ENCODE data around the gene LBR.

Gene LBR

DNA sequence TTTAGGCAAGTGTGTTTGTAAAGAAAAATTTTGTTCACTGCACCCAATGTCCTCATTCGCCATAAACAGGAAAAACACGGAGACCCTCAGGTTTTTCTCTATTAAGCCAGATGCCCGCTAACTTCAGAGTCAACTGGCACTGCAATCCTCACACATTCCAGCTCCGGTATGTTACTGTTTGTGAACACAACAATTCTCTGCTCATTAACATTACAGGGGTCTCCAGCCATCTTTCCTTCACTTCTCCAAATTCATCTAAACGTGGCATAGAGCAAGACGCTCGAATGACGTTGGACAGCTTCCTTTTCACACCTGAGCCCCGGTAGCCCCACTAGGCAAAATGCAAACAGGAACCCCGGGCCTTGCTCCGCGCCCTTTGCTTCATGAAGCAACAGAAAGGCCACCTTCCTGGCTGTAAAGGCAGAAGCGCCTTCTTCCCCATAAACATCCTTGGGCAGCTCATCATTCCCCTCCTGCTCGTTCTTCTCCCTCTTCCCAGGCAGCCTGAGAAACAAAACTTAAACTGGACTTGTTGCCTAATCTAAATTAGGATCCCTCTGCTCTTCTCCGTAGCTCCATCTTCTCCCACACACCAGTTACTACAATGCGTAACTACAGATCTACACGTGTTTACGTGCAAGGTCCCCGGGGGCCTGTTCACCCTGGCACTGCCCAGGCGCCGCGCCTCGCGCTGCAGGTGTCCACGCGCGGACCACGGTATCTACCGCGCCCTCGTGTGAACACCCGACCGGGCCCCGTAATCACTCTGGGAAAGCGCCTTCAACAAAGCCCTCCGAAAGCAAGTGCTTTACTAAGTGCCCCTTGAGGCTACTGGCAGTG, 1.2 kb downstream of the LBR start:
- Histone ChIP-seq H3K27ac (ENCODE audit: poor library complexity, severe bottlenecking) (peak overlapping the region; percentile 65), H3K4me3 (ENCODE audit: severe bottlenecking) (peak overlapping the region; percentile 94), H3K27me3 (ENCODE audit: insufficient read depth, poor library complexity, severe bottlenecking) (no peaks in the 10 kb centered on the region), H3K9me3 (ENCODE audit: severe bottlenecking) (no peaks in the 10 kb centered on the region), H3K4me1 (ENCODE audit: insufficient read depth, poor library complexity, severe bottlenecking) (peaks cover 18% of the 10 kb centered on the region), H3K36me3 (ENCODE audit: low read depth) (peaks cover 4% of the 10 kb centered on the region; the same call in 1 of the 2 replicates)
- DNase-seq (ENCODE audit: low spot score) (no peak), ATAC-seq (ENCODE audit: low read depth) (peak; percentile 11; the same call in 1 of the 3 replicates)
- TF ChIP-seq, protein P1, sequence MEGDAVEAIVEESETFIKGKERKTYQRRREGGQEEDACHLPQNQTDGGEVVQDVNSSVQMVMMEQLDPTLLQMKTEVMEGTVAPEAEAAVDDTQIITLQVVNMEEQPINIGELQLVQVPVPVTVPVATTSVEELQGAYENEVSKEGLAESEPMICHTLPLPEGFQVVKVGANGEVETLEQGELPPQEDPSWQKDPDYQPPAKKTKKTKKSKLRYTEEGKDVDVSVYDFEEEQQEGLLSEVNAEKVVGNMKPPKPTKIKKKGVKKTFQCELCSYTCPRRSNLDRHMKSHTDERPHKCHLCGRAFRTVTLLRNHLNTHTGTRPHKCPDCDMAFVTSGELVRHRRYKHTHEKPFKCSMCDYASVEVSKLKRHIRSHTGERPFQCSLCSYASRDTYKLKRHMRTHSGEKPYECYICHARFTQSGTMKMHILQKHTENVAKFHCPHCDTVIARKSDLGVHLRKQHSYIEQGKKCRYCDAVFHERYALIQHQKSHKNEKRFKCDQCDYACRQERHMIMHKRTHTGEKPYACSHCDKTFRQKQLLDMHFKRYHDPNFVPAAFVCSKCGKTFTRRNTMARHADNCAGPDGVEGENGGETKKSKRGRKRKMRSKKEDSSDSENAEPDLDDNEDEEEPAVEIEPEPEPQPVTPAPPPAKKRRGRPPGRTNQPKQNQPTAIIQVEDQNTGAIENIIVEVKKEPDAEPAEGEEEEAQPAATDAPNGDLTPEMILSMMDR (IDR thresholded peaks at IDR 0.05; ENCODE audit: poor library complexity, severe bottlenecking) = no peak

DNA sequence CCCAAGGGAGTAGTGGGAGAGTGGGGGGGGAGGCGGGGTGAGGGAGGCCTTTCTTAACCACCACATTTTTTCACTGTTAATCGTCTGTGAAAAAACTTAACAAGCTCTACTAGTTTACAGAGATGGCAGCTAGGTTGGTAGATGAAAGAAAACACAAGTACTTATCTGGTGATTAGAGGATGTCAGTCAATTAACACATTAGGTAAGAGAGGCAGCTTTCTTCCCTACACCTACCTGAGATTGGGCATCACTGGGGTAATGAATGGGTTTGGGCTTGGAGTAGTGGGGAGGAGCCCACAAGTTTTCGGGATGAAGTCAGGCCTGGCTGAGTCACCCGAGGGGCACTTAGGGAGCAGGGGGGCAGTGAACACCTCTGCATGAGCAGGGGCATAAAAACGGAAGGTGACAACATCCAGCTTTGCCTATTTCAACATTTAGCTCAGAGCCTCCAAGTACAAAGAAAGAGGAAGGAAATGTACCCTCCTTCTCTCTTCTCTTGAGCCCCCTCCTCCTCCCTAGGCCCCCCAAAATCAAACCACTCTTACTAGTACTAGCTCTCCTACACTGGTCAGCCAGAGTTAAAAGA, 2.5 kb downstream of the LBR start:
- Histone ChIP-seq H3K9me3 (ENCODE audit: severe bottlenecking) (no peaks in the 10 kb centered on the region), H3K4me1 (ENCODE audit: insufficient read depth, poor library complexity, severe bottlenecking) (peaks cover 18% of the 10 kb centered on the region), H3K27ac (ENCODE audit: poor library complexity, severe bottlenecking) (peak overlapping the region; percentile 65), H3K4me3 (ENCODE audit: severe bottlenecking) (peak overlapping the region; percentile 94), H3K36me3 (ENCODE audit: low read depth) (peaks cover 7% of the 10 kb centered on the region), H3K27me3 (ENCODE audit: insufficient read depth, poor library complexity, severe bottlenecking) (no peaks in the 10 kb centered on the region)
- no peak for DNase-seq (ENCODE audit: low spot score)
- ATAC-seq (ENCODE audit: low read depth) = peak; percentile 64
- TF ChIP-seq, protein P1 (IDR thresholded peaks at IDR 0.05; ENCODE audit: poor library complexity, severe bottlenecking) = no peak

DNA sequence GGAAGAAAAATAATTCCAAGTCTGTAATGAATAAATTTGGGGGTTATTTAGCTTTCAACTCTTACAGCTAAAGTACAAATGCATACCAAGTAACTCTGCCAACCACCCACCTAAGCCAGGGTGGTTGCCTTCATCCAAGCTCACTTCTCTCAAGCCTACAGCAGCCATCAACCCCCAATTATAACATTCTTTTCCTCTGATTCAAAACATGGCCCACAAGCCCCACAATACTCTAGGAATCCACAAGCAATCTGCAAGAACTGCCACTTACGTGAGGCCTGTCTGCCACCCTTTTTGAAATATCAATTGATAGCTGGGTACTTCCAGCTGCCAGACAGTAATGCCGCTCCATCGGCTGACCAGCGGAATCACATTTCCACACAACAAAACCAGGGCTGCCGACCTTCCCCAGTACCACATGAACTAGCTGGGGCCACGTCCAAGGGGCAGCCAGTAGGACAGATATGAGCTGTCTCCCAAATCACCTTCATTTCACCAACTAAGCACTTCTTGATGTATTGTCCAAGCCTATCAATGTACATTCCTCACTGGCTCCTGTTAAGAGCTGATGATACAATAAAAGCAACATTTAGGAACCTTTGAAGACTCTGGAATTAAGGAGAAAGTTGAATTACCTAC, 3.2 kb downstream of the LBR start:
- no peak for DNase-seq (ENCODE audit: low spot score)
- Histone ChIP-seq H3K9me3 (ENCODE audit: severe bottlenecking) (no peaks in the 10 kb centered on the region), H3K4me1 (ENCODE audit: insufficient read depth, poor library complexity, severe bottlenecking) (peaks cover 18% of the 10 kb centered on the region), H3K36me3 (ENCODE audit: low read depth) (peaks cover 7% of the 10 kb centered on the region), H3K27ac (ENCODE audit: poor library complexity, severe bottlenecking) (peak overlapping the region; percentile 65), H3K27me3 (ENCODE audit: insufficient read depth, poor library complexity, severe bottlenecking) (no peaks in the 10 kb centered on the region), H3K4me3 (ENCODE audit: severe bottlenecking) (no peak overlapping the region)
- ATAC-seq (ENCODE audit: low read depth) = no peak
- TF ChIP-seq, protein P1 (IDR thresholded peaks at IDR 0.05; ENCODE audit: poor library complexity, severe bottlenecking) = no peak

DNA sequence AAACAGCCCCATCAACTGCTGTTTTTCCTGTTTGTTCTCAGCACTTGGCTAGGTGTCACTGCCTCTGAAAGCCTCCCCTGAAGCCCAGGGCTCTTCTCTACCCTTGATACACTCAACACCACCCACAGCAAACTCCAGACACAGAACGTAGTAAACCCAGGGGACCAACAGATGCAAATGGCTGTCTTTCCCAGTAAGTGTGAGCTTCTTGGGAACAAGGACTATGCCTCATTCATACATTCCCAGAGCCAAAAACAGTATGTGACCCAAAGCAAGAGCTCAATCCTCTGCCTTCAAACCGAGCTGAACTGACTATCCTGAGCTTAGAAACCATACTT, 4.4 kb downstream of the LBR start:
- H3K27me3 ChIP-seq (ENCODE audit: insufficient read depth, poor library complexity, severe bottlenecking) = no peaks in the 10 kb centered on the region
- peak overlapping the region; percentile 65 for H3K27ac ChIP-seq (ENCODE audit: poor library complexity, severe bottlenecking)
- no peak overlapping the region for H3K4me3 ChIP-seq (ENCODE audit: severe bottlenecking)
- ATAC-seq (ENCODE audit: low read depth) (no peak), DNase-seq (ENCODE audit: low spot score) (no peak)
- H3K36me3 ChIP-seq (ENCODE audit: low read depth) = peaks cover 16% of the 10 kb centered on the region
- TF ChIP-seq, protein P1 (IDR thresholded peaks at IDR 0.05; ENCODE audit: poor library complexity, severe bottlenecking) = no peak
- H3K4me1 ChIP-seq (ENCODE audit: insufficient read depth, poor library complexity, severe bottlenecking) = peaks cover 15% of the 10 kb centered on the region
- no peaks in the 10 kb centered on the region for H3K9me3 ChIP-seq (ENCODE audit: severe bottlenecking)

Measured in RWPE2 (cell line).